Stimulated activated naive CD4-positive, alpha-beta T cell treated with Interleukin-2 at 50 U/mL for 16 hours (primary cell): ENCODE results near the gene L3MBTL1.
"Not testable (repeated sequence)": the region's sequence is repeated elsewhere in the genome, so short reads cannot be mapped to it uniquely, and the experiment has no call there.

Experiments
- DNase-seq: peaks from one replicate; lab custom pipeline; 2025; lab: John Stamatoyannopoulos, UW

L3MBTL1 gene

GRCh38 chr20:43507150-43508080, at the start of gene L3MBTL1:
Gene L3MBTL1 (plus strand): TSS chr20:43507697. CDS start chr20:43513504, 5,807 bp downstream.
- no peak for DNase-seq

GRCh38 chr20:43458422-43458924, 49.0 kb upstream of the L3MBTL1 start:
- peak; percentile 35 for DNase-seq

GRCh38 chr20:43459022-43459942, 48.2 kb upstream of the L3MBTL1 start:
- no peak for DNase-seq

GRCh38 chr20:43460172-43460829, 47.2 kb upstream of the L3MBTL1 start:
- DNase-seq, result no peak

- DNase-seq, result no peak
Measured at GRCh38 chr20:43460830-43461200, 46.7 kb upstream of the L3MBTL1 start.

GRCh38 chr20:43461894-43462659, 45.4 kb upstream of the L3MBTL1 start:
- no peak for DNase-seq

- no peak for DNase-seq
Measured at GRCh38 chr20:43462660-43463526, 44.6 kb upstream of the L3MBTL1 start.

- no peak for DNase-seq
Measured at GRCh38 chr20:43463527-43464218, 43.8 kb upstream of the L3MBTL1 start.

GRCh38 chr20:43464219-43464790, 43.2 kb upstream of the L3MBTL1 start:
- no peak for DNase-seq

GRCh38 chr20:43465625-43465943, 41.9 kb upstream of the L3MBTL1 start:
- DNase-seq, result no peak

- no peak for DNase-seq
Measured at GRCh38 chr20:43467589-43467988, 39.9 kb upstream of the L3MBTL1 start.

GRCh38 chr20:43472671-43473380, 34.7 kb upstream of the L3MBTL1 start:
- no peak for DNase-seq

GRCh38 chr20:43473381-43473704, 34.2 kb upstream of the L3MBTL1 start:
- no peak for DNase-seq

GRCh38 chr20:43477193-43477592, 30.3 kb upstream of the L3MBTL1 start:
- DNase-seq, result no peak

- DNase-seq, result no peak
Measured at GRCh38 chr20:43477619-43478018, 29.9 kb upstream of the L3MBTL1 start.

- no peak for DNase-seq
Measured at GRCh38 chr20:43490038-43490437, 17.5 kb upstream of the L3MBTL1 start.

GRCh38 chr20:43492101-43492500, 15.4 kb upstream of the L3MBTL1 start:
- DNase-seq, result no peak

- no peak for DNase-seq
Measured at GRCh38 chr20:43495388-43495787, 12.1 kb upstream of the L3MBTL1 start.

GRCh38 chr20:43502021-43502420, 5.5 kb upstream of the L3MBTL1 start:
- DNase-seq, result not testable (repeated sequence)
